ENCODE results near the gene HPSE2.
"Not testable (repeated sequence)": the region's sequence is repeated elsewhere in the genome, so short reads cannot be mapped to it uniquely, and the experiment has no call there.

HPSE2 gene

DNA sequence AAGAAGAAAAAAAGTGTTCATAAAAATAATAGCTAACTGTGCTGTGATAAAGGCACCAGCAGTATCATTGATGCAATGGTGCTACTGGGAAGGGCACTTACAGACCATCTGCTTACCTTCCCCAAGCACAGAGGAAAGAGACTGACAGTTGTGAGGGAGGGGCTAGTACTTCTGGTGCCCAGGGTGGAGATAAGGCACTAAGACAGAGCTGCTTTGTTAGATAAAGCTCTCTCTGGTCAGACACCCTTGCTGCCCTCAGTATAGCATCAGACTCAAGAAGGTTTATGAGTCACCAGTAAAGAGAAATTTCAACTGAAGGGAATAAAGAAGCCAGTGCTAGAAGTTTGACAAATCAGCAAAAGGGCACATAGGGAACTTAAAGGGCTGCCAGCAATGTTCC, 325.6 kb downstream of the HPSE2 start:
- H3K4me2 ChIP-seq (ENCODE audit: insufficient read depth, low read length), result no peak overlapping the region
- H4K20me1 ChIP-seq (ENCODE audit: insufficient read depth, low read length), result no peaks in the 10 kb centered on the region
- no peak for DNase-seq
- TF ChIP-seq, protein P1, sequence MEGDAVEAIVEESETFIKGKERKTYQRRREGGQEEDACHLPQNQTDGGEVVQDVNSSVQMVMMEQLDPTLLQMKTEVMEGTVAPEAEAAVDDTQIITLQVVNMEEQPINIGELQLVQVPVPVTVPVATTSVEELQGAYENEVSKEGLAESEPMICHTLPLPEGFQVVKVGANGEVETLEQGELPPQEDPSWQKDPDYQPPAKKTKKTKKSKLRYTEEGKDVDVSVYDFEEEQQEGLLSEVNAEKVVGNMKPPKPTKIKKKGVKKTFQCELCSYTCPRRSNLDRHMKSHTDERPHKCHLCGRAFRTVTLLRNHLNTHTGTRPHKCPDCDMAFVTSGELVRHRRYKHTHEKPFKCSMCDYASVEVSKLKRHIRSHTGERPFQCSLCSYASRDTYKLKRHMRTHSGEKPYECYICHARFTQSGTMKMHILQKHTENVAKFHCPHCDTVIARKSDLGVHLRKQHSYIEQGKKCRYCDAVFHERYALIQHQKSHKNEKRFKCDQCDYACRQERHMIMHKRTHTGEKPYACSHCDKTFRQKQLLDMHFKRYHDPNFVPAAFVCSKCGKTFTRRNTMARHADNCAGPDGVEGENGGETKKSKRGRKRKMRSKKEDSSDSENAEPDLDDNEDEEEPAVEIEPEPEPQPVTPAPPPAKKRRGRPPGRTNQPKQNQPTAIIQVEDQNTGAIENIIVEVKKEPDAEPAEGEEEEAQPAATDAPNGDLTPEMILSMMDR (IDR thresholded peaks at IDR 0.05; ENCODE audit: borderline replicate concordance, extremely low read depth, low read length, poor library complexity, severe bottlenecking), result no peak
- no peak for TF ChIP-seq EZH2 (IDR thresholded peaks at IDR 0.05; ENCODE audit: borderline replicate concordance, low read depth, low read length, severe bottlenecking)
- H3K4me3 ChIP-seq (ENCODE audit: low read depth in 1 of 2, low read length in 2 of 2), result no peak overlapping the region
- H3K27me3 ChIP-seq (ENCODE audit: insufficient read depth, low read length, poor library complexity), result no peaks in the 10 kb centered on the region
- H3K9me3 ChIP-seq (ENCODE audit: insufficient read depth, low read length, severe bottlenecking), result no peaks in the 10 kb centered on the region
- no peaks in the 10 kb centered on the region for H3K36me3 ChIP-seq (ENCODE audit: insufficient read depth, low read length)
- no peak overlapping the region for H3K27ac ChIP-seq (ENCODE audit: low read length)
- H3K4me1 ChIP-seq (ENCODE audit: insufficient read depth, low read length), result no peaks in the 10 kb centered on the region
- no peak overlapping the region for H3K9ac ChIP-seq (ENCODE audit: low read depth, low read length)
- no peak for ATAC-seq (ENCODE audit: insufficient read depth, low read depth)
- H2AFZ ChIP-seq (ENCODE audit: low read depth, low read length), result no peak overlapping the region
- no peaks in the 10 kb centered on the region for H3K79me2 ChIP-seq (ENCODE audit: insufficient read depth, low read length)

DNA sequence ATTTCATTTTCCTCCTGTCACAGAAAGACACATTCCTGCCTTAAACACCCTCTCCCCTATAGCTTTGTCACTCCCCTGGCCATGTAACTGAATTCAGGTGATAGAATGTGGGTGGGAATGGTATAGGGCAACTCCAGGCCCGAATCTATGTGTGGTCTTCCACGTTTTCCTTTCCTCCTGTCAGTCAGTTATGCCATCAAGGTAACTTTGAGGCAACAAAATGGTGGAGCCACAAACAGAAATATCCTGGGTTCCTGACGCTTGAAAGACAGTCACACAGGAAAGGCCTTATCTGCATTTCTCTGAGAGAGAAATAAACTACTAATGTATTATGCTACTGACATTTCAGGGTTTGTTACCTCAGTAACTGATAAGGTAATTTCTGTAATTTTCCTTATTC, 326.8 kb downstream of the HPSE2 start:
- no peaks in the 10 kb centered on the region for H3K4me1 ChIP-seq (ENCODE audit: insufficient read depth, low read length)
- H3K9ac ChIP-seq (ENCODE audit: low read depth, low read length), result no peak overlapping the region
- no peak overlapping the region for H2AFZ ChIP-seq (ENCODE audit: low read depth, low read length)
- no peak overlapping the region for H3K27ac ChIP-seq (ENCODE audit: low read length)
- ATAC-seq (ENCODE audit: insufficient read depth, low read depth), result no peak
- TF ChIP-seq, protein P1 (IDR thresholded peaks at IDR 0.05; ENCODE audit: borderline replicate concordance, extremely low read depth, low read length, poor library complexity, severe bottlenecking), result no peak
- no peak for TF ChIP-seq EZH2 (IDR thresholded peaks at IDR 0.05; ENCODE audit: borderline replicate concordance, low read depth, low read length, severe bottlenecking)
- H3K27me3 ChIP-seq (ENCODE audit: insufficient read depth, low read length, poor library complexity), result no peaks in the 10 kb centered on the region
- no peak for DNase-seq
- H3K4me3 ChIP-seq (ENCODE audit: low read depth in 1 of 2, low read length in 2 of 2), result no peak overlapping the region
- H3K4me2 ChIP-seq (ENCODE audit: insufficient read depth, low read length), result no peak overlapping the region
- H3K9me3 ChIP-seq (ENCODE audit: insufficient read depth, low read length, severe bottlenecking), result no peaks in the 10 kb centered on the region
- H4K20me1 ChIP-seq (ENCODE audit: insufficient read depth, low read length), result no peaks in the 10 kb centered on the region
- no peaks in the 10 kb centered on the region for H3K36me3 ChIP-seq (ENCODE audit: insufficient read depth, low read length)
- no peaks in the 10 kb centered on the region for H3K79me2 ChIP-seq (ENCODE audit: insufficient read depth, low read length)

DNA sequence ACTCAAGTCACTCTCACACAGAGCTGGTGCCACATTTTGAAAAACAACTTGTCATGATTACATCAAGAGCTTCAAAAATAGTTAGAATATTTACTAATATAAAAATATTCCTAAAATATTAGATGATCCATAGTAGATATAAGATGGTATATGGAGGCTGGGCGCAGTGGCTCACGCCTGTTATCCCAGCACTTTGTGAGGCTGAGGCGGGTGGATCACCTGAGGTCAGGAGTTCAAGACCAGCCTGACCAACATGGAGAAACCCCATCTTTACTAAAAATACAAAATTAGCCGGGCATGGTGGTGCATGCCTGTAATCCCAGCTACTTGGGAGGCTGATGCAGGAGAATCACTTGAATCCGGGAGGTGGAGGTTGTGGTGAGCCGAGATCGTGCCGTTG, 327.4 kb downstream of the HPSE2 start:
- not testable (repeated sequence) for H3K4me2 ChIP-seq (ENCODE audit: insufficient read depth, low read length); H3K27ac ChIP-seq (ENCODE audit: low read length); DNase-seq; H3K9me3 ChIP-seq (ENCODE audit: insufficient read depth, low read length, severe bottlenecking); H3K9ac ChIP-seq (ENCODE audit: low read depth, low read length); H3K36me3 ChIP-seq (ENCODE audit: insufficient read depth, low read length); ATAC-seq (ENCODE audit: insufficient read depth, low read depth); H3K79me2 ChIP-seq (ENCODE audit: insufficient read depth, low read length); H4K20me1 ChIP-seq (ENCODE audit: insufficient read depth, low read length); H3K4me3 ChIP-seq (ENCODE audit: low read depth in 1 of 2, low read length in 2 of 2); H3K4me1 ChIP-seq (ENCODE audit: insufficient read depth, low read length); H2AFZ ChIP-seq (ENCODE audit: low read depth, low read length); H3K27me3 ChIP-seq (ENCODE audit: insufficient read depth, low read length, poor library complexity)

DNA sequence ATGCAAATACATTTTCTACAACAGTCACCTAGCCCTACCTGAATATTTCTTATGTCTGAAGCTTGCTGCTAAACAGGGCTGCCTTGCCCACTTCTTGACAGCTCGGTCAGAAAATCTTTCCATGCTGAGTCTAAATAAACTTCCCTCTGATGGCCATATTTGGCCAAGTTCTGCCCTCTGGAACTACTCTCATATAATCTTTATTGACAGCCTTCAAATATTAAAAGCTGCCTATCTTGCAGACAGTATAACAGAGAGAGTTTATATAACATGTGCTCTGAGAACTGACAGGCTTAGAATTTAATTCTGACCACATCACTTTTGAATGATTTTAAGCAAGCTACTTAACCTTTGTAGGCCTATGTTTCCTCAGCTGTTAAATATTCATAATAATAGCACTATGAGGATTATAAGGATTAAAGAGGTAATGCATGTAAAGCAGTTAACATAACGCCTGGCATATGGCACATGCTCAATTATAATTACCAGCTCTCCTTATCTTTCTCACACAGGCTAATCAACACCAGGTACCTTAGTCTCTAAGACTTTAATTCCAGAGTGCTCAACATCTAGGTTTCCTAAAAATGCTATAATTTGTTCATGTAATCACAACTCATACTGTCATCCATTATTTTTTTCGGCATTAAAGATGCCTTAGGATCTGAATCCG, 334.1 kb downstream of the HPSE2 start:
- H4K20me1 ChIP-seq (ENCODE audit: insufficient read depth, low read length), result no peaks in the 10 kb centered on the region
- H3K27me3 ChIP-seq (ENCODE audit: insufficient read depth, low read length, poor library complexity), result peaks cover 2% of the 10 kb centered on the region
- ATAC-seq (ENCODE audit: insufficient read depth, low read depth), result no peak
- H3K4me3 ChIP-seq (ENCODE audit: low read depth in 1 of 2, low read length in 2 of 2), result no peak overlapping the region
- H3K27ac ChIP-seq (ENCODE audit: low read length), result no peak overlapping the region
- no peaks in the 10 kb centered on the region for H3K36me3 ChIP-seq (ENCODE audit: insufficient read depth, low read length)
- no peaks in the 10 kb centered on the region for H3K9me3 ChIP-seq (ENCODE audit: insufficient read depth, low read length, severe bottlenecking)
- no peak overlapping the region for H2AFZ ChIP-seq (ENCODE audit: low read depth, low read length)
- H3K9ac ChIP-seq (ENCODE audit: low read depth, low read length), result no peak overlapping the region
- H3K79me2 ChIP-seq (ENCODE audit: insufficient read depth, low read length), result no peaks in the 10 kb centered on the region
- no peaks in the 10 kb centered on the region for H3K4me1 ChIP-seq (ENCODE audit: insufficient read depth, low read length)
- TF ChIP-seq, protein P1 (IDR thresholded peaks at IDR 0.05; ENCODE audit: borderline replicate concordance, extremely low read depth, low read length, poor library complexity, severe bottlenecking), result no peak
- no peak for TF ChIP-seq EZH2 (IDR thresholded peaks at IDR 0.05; ENCODE audit: borderline replicate concordance, low read depth, low read length, severe bottlenecking)
- H3K4me2 ChIP-seq (ENCODE audit: insufficient read depth, low read length), result no peak overlapping the region
- DNase-seq, result no peak

All from DND-41 (cell line).